Measurements from ENCODE around the gene PRCD.

- TF ChIP-seq CTCF (optimal IDR thresholded peaks at IDR 0.05 in 1 of 3, IDR thresholded peaks at IDR 0.05 in 1 of 3, conservative IDR thresholded peaks at IDR 0.05 in 1 of 3; ENCODE audit: extremely low read depth in 1 of 3, insufficient read depth in 2 of 3, low read length in 3 of 3), result no peak
- no peak for TF ChIP-seq EZH2 (IDR thresholded peaks at IDR 0.05; ENCODE audit: low read length)
Observed at GRCh38 chr17:76495663-76496400, 44.0 kb upstream of the PRCD start.

Data from keratinocyte (primary cell).